Central memory CD8-positive, alpha-beta T cell (primary cell): ENCODE results near the gene KRTAP2-3.
"Not testable (repeated sequence)": the region's sequence is repeated elsewhere in the genome, so short reads cannot be mapped to it uniquely, and the experiment has no call there.

ENCODE experiments used
- ATAC-seq: fragments of 150-1000 bp; cut with Tn5 transposase; replicated peaks from 2 replicates; pipeline ENCODE4 v1.10.0; 2022; ENCODE audit warnings: mild to moderate bottlenecking, moderate FRiP score, moderate number of reproducible peaks; ENCODE audit not compliant: poor library complexity, severe bottlenecking; ENCODE audit errors: extremely low read depth
- DNase-seq, 2 donors: peaks; one replicate each; pipeline ENCODE4 v3.0.0; 2021; ENCODE audit warnings: low spot score in 2 of 2
- H3K27ac Mint-ChIP-seq: one replicate; pipeline ENCODE4 v1.8.0; 2022; ENCODE audit warnings: low read depth, mild to moderate bottlenecking, moderate library complexity, mixed read lengths
- H3K27me3 Mint-ChIP-seq: one replicate; pipeline ENCODE4 v1.8.0; 2022; ENCODE audit warnings: mixed read lengths
- H3K36me3 Mint-ChIP-seq: one replicate; pipeline ENCODE4 v1.8.0; 2022; ENCODE audit warnings: mild to moderate bottlenecking, moderate library complexity, mixed read lengths; ENCODE audit not compliant: insufficient read depth
- H3K4me1 Mint-ChIP-seq: one replicate; pipeline ENCODE4 v1.8.0; 2022; ENCODE audit warnings: mixed read lengths
- H3K4me3 Mint-ChIP-seq: one replicate; pipeline ENCODE4 v1.8.0; 2022; ENCODE audit warnings: mild to moderate bottlenecking, moderate library complexity, mixed read lengths
- H3K9me3 Mint-ChIP-seq: one replicate; pipeline ENCODE4 v1.8.0; 2022; ENCODE audit warnings: mixed read lengths

Gene KRTAP2-3

GRCh38 chr17:41088760-41089352, 28.9 kb upstream of the KRTAP2-3 start:
- H3K36me3 Mint-ChIP-seq, H3K4me3 Mint-ChIP-seq, H3K9me3 Mint-ChIP-seq, H3K27ac Mint-ChIP-seq, ATAC-seq, DNase-seq, H3K4me1 Mint-ChIP-seq: not testable (repeated sequence)
- H3K27me3 Mint-ChIP-seq, result peaks cover 39% of the 10 kb centered on the region

GRCh38 chr17:41084100-41084856, 24.4 kb upstream of the KRTAP2-3 start, which contains the start of gene KRTAP4-7:
KRTAP4-7 (plus strand) TSS chr17:41084150; CDS start chr17:41084207, 57 bp downstream.
- not testable (repeated sequence) for H3K4me3 Mint-ChIP-seq, DNase-seq, ATAC-seq, H3K36me3 Mint-ChIP-seq, H3K4me1 Mint-ChIP-seq, H3K9me3 Mint-ChIP-seq, H3K27ac Mint-ChIP-seq
- peaks cover 57% of the 10 kb centered on the region for H3K27me3 Mint-ChIP-seq

- not testable (repeated sequence) for H3K27ac Mint-ChIP-seq, ATAC-seq, H3K9me3 Mint-ChIP-seq, H3K4me1 Mint-ChIP-seq, H3K4me3 Mint-ChIP-seq, H3K36me3 Mint-ChIP-seq, DNase-seq
- peaks cover 49% of the 10 kb centered on the region for H3K27me3 Mint-ChIP-seq
Observed at GRCh38 chr17:41083427-41083826, 23.5 kb upstream of the KRTAP2-3 start.

- H3K9me3 Mint-ChIP-seq, result no peaks in the 10 kb centered on the region
- ATAC-seq (no peak), DNase-seq (no peak)
- peaks cover 49% of the 10 kb centered on the region for H3K27me3 Mint-ChIP-seq
- H3K36me3 Mint-ChIP-seq, result no peaks in the 10 kb centered on the region
- no peak overlapping the region for H3K27ac Mint-ChIP-seq
- H3K4me3 Mint-ChIP-seq, result no peak overlapping the region
- H3K4me1 Mint-ChIP-seq, result no peaks in the 10 kb centered on the region
Observed at GRCh38 chr17:41082626-41083025, 22.7 kb upstream of the KRTAP2-3 start.

- Mint-ChIP-seq H3K4me1 (no peaks in the 10 kb centered on the region), H3K27me3 (peaks cover 51% of the 10 kb centered on the region), H3K9me3 (no peaks in the 10 kb centered on the region), H3K27ac (no peak overlapping the region), H3K36me3 (no peaks in the 10 kb centered on the region), H3K4me3 (no peak overlapping the region)
- DNase-seq (no peak), ATAC-seq (no peak)
Observed at GRCh38 chr17:41076788-41077187, 16.9 kb upstream of the KRTAP2-3 start.

GRCh38 chr17:41073676-41074075, 13.8 kb upstream of the KRTAP2-3 start:
- Mint-ChIP-seq H3K4me1 (no peaks in the 10 kb centered on the region), H3K36me3 (no peaks in the 10 kb centered on the region), H3K4me3 (no peak overlapping the region), H3K9me3 (no peaks in the 10 kb centered on the region), H3K27ac (no peak overlapping the region), H3K27me3 (peaks cover 36% of the 10 kb centered on the region)
- ATAC-seq (no peak), DNase-seq (no peak)

GRCh38 chr17:41071606-41072360, 11.9 kb upstream of the KRTAP2-3 start:
- peaks cover 22% of the 10 kb centered on the region for H3K27me3 Mint-ChIP-seq
- no peaks in the 10 kb centered on the region for H3K36me3 Mint-ChIP-seq

GRCh38 chr17:41069031-41069430, 9.1 kb upstream of the KRTAP2-3 start:
- ATAC-seq, result no peak
- no peaks in the 10 kb centered on the region for H3K4me1 Mint-ChIP-seq
- H3K27me3 Mint-ChIP-seq, result no peaks in the 10 kb centered on the region
- no peak overlapping the region for H3K27ac Mint-ChIP-seq
- H3K36me3 Mint-ChIP-seq, result no peaks in the 10 kb centered on the region
- H3K9me3 Mint-ChIP-seq, result no peaks in the 10 kb centered on the region
- H3K4me3 Mint-ChIP-seq, result no peak overlapping the region
- no peak for DNase-seq

More at GRCh38 chr17:41071606-41072360, 11.9 kb upstream of the KRTAP2-3 start:
- Mint-ChIP-seq H3K4me1 (no peaks in the 10 kb centered on the region), H3K27ac (no peak overlapping the region), H3K4me3 (no peak overlapping the region), H3K9me3 (no peaks in the 10 kb centered on the region)
- ATAC-seq, result no peak
- DNase-seq, result no peak

GRCh38 chr17:41067281-41067680, 7.4 kb upstream of the KRTAP2-3 start:
- Mint-ChIP-seq H3K4me3 (no peak overlapping the region), H3K27ac (no peak overlapping the region), H3K9me3 (no peaks in the 10 kb centered on the region), H3K27me3 (peaks cover under 1% of the 10 kb centered on the region), H3K4me1 (no peaks in the 10 kb centered on the region), H3K36me3 (no peaks in the 10 kb centered on the region)
- no peak for ATAC-seq
- no peak for DNase-seq

- H3K4me1 Mint-ChIP-seq, result no peaks in the 10 kb centered on the region
- peaks cover 13% of the 10 kb centered on the region for H3K27me3 Mint-ChIP-seq
- no peak within 1 kb of the TSS for H3K27ac Mint-ChIP-seq
- DNase-seq (no peak), ATAC-seq (no peak)
- no peaks in the 10 kb centered on the region for H3K9me3 Mint-ChIP-seq
- H3K36me3 Mint-ChIP-seq, result no peaks in the 10 kb centered on the region
- H3K4me3 Mint-ChIP-seq, result no peak within 1 kb of the TSS
Observed at GRCh38 chr17:41065829-41066624, 6.1 kb upstream of the KRTAP2-3 start, which contains the start of gene KRTAP2-4. KRTAP2-4 (minus strand) TSS chr17:41065879; CDS start chr17:41065845, 34 bp downstream.

- not testable (repeated sequence) for H3K4me1 Mint-ChIP-seq, H3K27ac Mint-ChIP-seq, ATAC-seq, H3K36me3 Mint-ChIP-seq, DNase-seq, H3K9me3 Mint-ChIP-seq, H3K4me3 Mint-ChIP-seq
- H3K27me3 Mint-ChIP-seq, result peaks cover 22% of the 10 kb centered on the region
Observed at GRCh38 chr17:41065016-41065689, 5.2 kb upstream of the KRTAP2-3 start.

GRCh38 chr17:41064301-41064700, 4.4 kb upstream of the KRTAP2-3 start:
- no peaks in the 10 kb centered on the region for H3K36me3 Mint-ChIP-seq
- ATAC-seq (no peak), DNase-seq (no peak)
- no peak overlapping the region for H3K4me3 Mint-ChIP-seq
- H3K27ac Mint-ChIP-seq, result no peak overlapping the region
- H3K9me3 Mint-ChIP-seq, result no peaks in the 10 kb centered on the region
- H3K4me1 Mint-ChIP-seq, result no peaks in the 10 kb centered on the region
- H3K27me3 Mint-ChIP-seq, result peaks cover 30% of the 10 kb centered on the region
